T-helper 17 cell (primary cell): ENCODE measurements around the gene PTPRM. TPM values are rescaled to one million over a fixed set of nuclear protein-coding genes. Genes with fewer than 3 reads are reported as not detected.

ENCODE experiments used
- ATAC-seq: fragments of 150-1000 bp; cut with Tn5 transposase; 2 replicates; pipeline ENCODE4 v1.10.0; 2021; ENCODE audit warnings: mild to moderate bottlenecking, moderate library complexity
- DNase-seq, 3 donors: peaks; one replicate each; pipeline versions ENCODE4 v3.0.0 to v3.0.0-alpha.2; 2020 to 2021
- H3K9me3 ChIP-seq: one replicate; pipeline ENCODE4 v1.7.0; 2013; ENCODE audit warnings: low read length, mild to moderate bottlenecking; ENCODE audit not compliant: control insufficient read depth, poor library complexity, severe bottlenecking
- H3K27ac Mint-ChIP-seq: one replicate; pipeline ENCODE4 v1.8.0; 2022; ENCODE audit warnings: mild to moderate bottlenecking, moderate library complexity, mixed read lengths
- H3K27me3 Mint-ChIP-seq: one replicate; pipeline ENCODE4 v1.8.0; 2022; ENCODE audit warnings: mixed read lengths
- H3K36me3 Mint-ChIP-seq: one replicate; pipeline ENCODE4 v1.8.0; 2022; ENCODE audit warnings: low read depth, mixed read lengths
- H3K4me1 Mint-ChIP-seq: one replicate; pipeline ENCODE4 v1.8.0; 2022; ENCODE audit warnings: mild to moderate bottlenecking, mixed read lengths
- H3K4me3 Mint-ChIP-seq: one replicate; pipeline ENCODE4 v1.8.0; 2022; ENCODE audit warnings: mild to moderate bottlenecking, moderate library complexity, mixed read lengths
- total RNA-seq, 4 donors: library from RNA in 2 of 4; stranded (reverse) in 2 of 4; gene quantifications; one replicate each; pipeline ENCODE4 v1.2.3 and lab custom pipeline; 2022 to 2026

Gene PTPRM
- total RNA-seq, 2 donors from 2014 or later, result 25.6 to 44.8 TPM

DNA sequence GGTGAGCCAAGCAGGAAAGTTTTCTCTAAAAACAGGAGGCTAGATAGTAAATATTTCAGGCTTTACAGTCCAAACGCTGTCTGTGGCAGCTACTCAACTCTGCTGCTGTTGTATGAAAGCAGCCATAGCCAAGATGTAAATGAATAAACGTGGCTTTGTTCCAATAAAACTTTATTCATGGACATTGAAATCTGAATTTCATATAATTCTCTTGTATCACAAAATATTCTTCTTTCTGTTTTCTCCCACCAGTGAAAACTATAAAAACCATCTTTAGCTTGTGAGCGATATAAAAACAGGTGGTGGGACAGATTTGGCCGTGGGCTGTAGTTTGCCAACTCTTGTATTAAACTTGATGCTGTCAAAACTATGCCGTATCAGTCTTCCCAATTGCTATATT lies 333.0 kb downstream of the PTPRM start:
- Mint-ChIP-seq H3K27me3 (no peaks in the 10 kb centered on the region), H3K4me3 (no peak overlapping the region), H3K4me1 (no peaks in the 10 kb centered on the region), H3K27ac (no peak overlapping the region), H3K36me3 (no peaks in the 10 kb centered on the region)
- DNase-seq (no peak), ATAC-seq (no peak)
- no peaks in the 10 kb centered on the region for H3K9me3 ChIP-seq

GRCh38 chr18:7901657-7902056 lies 334.5 kb downstream of the PTPRM start:
- Mint-ChIP-seq H3K4me1 (no peaks in the 10 kb centered on the region), H3K36me3 (no peaks in the 10 kb centered on the region), H3K27ac (no peak overlapping the region), H3K27me3 (no peaks in the 10 kb centered on the region), H3K4me3 (no peak overlapping the region)
- DNase-seq, result no peak
- H3K9me3 ChIP-seq, result no peaks in the 10 kb centered on the region
- no peak for ATAC-seq

GRCh38 chr18:7902399-7902839 lies 335.3 kb downstream of the PTPRM start:
- H3K27me3 Mint-ChIP-seq, result no peaks in the 10 kb centered on the region
- H3K4me1 Mint-ChIP-seq, result no peaks in the 10 kb centered on the region

DNA sequence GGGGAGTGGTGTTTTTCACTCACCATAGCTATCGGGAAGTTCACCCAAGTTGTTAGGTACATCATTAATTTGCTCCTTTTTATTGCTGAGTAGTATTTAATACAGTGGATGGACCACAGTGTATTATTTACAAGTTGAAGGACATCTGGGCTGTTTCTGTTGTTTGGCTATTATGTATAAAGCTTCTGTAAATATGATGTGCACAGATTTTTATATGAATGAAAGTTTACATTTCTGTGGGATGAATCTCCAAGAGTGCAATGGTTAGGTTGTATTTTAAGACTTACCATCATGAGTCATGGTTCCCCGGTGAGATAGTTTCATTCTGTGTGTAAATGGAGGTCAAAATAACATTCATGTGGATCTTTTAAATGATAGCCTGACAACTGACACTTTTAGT lies 337.4 kb downstream of the PTPRM start:
- no peaks in the 10 kb centered on the region for H3K36me3 Mint-ChIP-seq
- H3K27me3 Mint-ChIP-seq, result no peaks in the 10 kb centered on the region
- H3K4me3 Mint-ChIP-seq, result no peak overlapping the region
- ATAC-seq (no peak), DNase-seq (no peak)
- H3K4me1 Mint-ChIP-seq, result no peaks in the 10 kb centered on the region
- no peak overlapping the region for H3K27ac Mint-ChIP-seq
- no peaks in the 10 kb centered on the region for H3K9me3 ChIP-seq

More at GRCh38 chr18:7902399-7902839, 335.3 kb downstream of the PTPRM start:
- H3K27ac Mint-ChIP-seq, result no peak overlapping the region
- no peak overlapping the region for H3K4me3 Mint-ChIP-seq
- no peaks in the 10 kb centered on the region for H3K9me3 ChIP-seq
- H3K36me3 Mint-ChIP-seq, result no peaks in the 10 kb centered on the region
- ATAC-seq (no peak), DNase-seq (no peak)

DNA sequence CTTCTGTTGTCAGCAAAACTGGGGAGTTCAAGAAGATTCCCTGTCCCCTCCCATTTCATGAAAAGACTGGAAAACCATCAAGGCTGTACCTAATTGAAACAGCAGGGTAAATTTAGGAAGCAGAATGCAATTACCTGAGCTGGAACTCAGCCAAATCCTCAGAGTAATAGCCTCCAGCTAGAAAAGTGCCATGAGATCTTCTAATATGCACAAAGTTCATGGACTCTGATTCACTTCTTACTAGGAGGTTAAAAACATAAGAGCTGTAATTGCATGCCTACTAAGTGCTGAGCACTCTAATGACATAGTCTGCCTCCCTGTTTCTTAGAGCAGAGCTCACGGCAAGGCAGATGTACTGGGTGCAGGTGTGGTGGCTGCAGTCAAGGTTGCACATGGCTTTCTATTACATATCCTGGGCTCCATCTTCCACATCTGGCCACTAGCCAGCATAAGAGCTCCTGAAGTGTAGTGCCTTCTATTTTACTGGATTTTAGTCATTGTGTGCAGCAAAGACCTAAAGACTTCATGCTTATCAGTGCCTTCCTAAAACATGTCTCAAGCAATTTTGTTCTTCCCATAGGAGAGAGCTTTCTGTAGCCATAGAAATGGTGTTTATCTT lies 341.7 kb downstream of the PTPRM start:
- DNase-seq (no peak), ATAC-seq (no peak)
- no peaks in the 10 kb centered on the region for H3K9me3 ChIP-seq
- Mint-ChIP-seq H3K4me3 (no peak overlapping the region), H3K27ac (no peak overlapping the region), H3K4me1 (no peaks in the 10 kb centered on the region), H3K27me3 (no peaks in the 10 kb centered on the region), H3K36me3 (no peaks in the 10 kb centered on the region)

DNA sequence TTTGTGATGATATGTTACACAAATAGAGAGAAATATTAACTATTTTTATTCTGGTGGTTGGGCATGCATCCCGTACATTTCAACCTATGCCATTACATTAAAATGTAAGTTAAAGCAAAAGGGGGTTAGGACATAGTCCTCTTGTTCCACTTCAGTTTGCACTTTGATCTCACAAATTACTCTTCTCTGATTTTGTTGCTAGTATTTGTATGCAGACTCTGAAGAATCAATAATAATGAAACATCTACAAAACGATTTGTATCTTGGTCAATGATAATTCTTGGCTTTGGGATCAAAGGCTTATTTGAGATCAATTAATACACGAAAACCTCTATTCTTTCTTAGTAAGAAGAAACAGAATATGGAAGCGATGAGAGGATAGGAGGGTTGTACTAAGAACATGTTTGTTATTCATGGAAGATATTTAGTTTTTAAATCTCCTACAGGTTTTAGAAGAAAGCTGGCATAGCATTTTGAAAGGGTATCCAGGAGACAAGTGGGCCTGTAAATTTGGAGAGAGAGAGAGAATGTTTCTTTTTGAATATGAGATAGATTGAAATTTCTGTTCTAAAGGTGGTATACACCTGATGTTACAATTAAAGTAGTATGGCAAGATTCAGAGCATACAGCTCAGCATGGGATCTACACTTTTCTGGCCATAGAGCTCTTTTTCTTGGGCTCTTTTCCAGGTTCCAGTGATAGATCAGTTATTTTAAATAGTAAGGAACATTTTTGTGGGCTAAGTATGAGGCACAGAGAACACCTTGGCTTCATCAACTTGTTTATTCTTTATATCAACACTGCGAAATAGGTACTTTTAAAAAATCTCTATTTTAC lies 347.9 kb downstream of the PTPRM start:
- H3K9me3 ChIP-seq, result no peaks in the 10 kb centered on the region
- no peak overlapping the region for H3K27ac Mint-ChIP-seq
- no peak overlapping the region for H3K4me3 Mint-ChIP-seq
- no peaks in the 10 kb centered on the region for H3K36me3 Mint-ChIP-seq
- H3K27me3 Mint-ChIP-seq, result no peaks in the 10 kb centered on the region
- no peaks in the 10 kb centered on the region for H3K4me1 Mint-ChIP-seq
- ATAC-seq (no peak), DNase-seq (no peak)

DNA sequence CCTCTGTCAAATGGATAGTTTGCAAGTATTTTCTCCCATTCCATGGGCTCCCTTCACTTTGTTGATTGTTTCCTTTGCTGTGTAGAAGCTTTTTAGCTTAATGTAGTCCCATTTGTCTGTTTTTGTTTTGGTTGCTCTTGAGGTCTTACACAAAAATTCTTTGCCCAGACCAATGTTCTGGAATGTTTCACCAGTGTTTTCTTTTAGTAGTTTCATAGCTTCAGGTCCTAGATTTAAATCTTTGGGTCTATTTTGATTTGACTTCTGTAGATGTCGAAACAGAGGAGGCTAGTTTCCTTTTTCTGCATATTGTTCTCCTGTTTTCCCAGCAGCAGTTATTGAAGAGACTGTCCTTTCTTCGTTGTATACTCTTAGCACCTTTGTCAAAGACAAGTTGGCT lies 351.6 kb downstream of the PTPRM start:
- Mint-ChIP-seq H3K27ac (no peak overlapping the region), H3K4me3 (no peak overlapping the region), H3K4me1 (no peaks in the 10 kb centered on the region), H3K36me3 (no peaks in the 10 kb centered on the region), H3K27me3 (no peaks in the 10 kb centered on the region)
- H3K9me3 ChIP-seq, result no peaks in the 10 kb centered on the region
- ATAC-seq (no peak), DNase-seq (no peak)

DNA sequence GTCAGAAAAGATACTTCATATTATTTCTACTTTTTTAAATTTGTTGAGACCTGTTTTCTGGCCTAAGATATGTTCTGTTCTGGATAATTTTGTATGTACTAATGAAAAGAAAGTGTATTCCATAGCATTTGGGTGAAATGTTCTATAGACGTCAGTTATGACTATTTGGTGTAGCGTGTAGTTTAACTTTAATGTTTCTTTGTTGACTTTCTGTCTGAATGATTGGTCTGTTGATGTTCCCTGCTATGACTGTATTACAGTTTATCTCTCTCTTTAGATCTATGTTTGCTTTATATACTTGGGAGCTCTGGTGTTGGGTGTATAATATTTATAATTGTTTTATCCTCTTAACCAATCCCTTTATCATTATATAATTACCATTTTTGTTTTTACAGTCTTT lies 352.4 kb downstream of the PTPRM start:
- DNase-seq (no peak), ATAC-seq (no peak)
- Mint-ChIP-seq H3K4me1 (no peaks in the 10 kb centered on the region), H3K27me3 (no peaks in the 10 kb centered on the region), H3K36me3 (no peaks in the 10 kb centered on the region), H3K27ac (no peak overlapping the region), H3K4me3 (no peak overlapping the region)
- H3K9me3 ChIP-seq, result no peaks in the 10 kb centered on the region

DNA sequence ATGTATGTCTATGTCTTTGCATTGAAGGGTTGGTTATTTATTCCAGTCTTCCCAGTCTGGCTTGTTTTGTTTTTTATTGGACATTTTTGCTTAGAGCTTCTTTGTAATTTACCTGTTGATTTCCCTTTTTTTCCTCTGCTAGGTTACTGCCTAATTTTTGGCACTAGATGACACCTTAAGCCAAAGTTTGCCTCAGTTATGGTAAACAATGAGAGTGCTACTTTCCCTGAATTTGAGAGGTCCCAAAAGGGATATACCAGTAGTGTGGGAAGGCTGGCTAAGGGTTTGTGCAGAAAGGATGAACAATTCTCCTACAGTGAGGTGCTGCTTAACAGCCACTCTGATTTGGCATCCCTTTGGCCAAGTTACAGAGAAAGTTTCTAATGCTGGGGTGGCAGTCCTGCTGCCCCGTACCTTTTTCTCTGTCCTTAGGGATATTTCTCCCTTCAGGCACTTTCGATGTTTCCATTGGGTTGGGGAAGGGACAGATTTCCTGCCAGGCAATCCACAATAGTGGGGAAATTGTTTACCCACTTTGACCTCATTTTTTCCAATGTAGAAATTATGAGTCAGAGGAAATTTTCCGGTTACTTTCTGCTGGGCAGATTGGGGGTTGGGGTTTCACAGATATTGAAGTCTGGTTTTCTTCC lies 354.9 kb downstream of the PTPRM start:
- Mint-ChIP-seq H3K27ac (no peak overlapping the region), H3K36me3 (no peaks in the 10 kb centered on the region), H3K27me3 (no peaks in the 10 kb centered on the region), H3K4me1 (no peaks in the 10 kb centered on the region), H3K4me3 (no peak overlapping the region)
- H3K9me3 ChIP-seq, result no peaks in the 10 kb centered on the region
- no peak for DNase-seq
- ATAC-seq, result no peak

- ATAC-seq, result no peak
- H3K4me3 Mint-ChIP-seq, result no peak overlapping the region
- no peaks in the 10 kb centered on the region for H3K36me3 Mint-ChIP-seq
- no peak for DNase-seq
- no peaks in the 10 kb centered on the region for H3K9me3 ChIP-seq
- H3K4me1 Mint-ChIP-seq, result no peaks in the 10 kb centered on the region
- no peaks in the 10 kb centered on the region for H3K27me3 Mint-ChIP-seq
- H3K27ac Mint-ChIP-seq, result no peak overlapping the region
Observed at GRCh38 chr18:7923105-7923504, 356.0 kb downstream of the PTPRM start.

DNA sequence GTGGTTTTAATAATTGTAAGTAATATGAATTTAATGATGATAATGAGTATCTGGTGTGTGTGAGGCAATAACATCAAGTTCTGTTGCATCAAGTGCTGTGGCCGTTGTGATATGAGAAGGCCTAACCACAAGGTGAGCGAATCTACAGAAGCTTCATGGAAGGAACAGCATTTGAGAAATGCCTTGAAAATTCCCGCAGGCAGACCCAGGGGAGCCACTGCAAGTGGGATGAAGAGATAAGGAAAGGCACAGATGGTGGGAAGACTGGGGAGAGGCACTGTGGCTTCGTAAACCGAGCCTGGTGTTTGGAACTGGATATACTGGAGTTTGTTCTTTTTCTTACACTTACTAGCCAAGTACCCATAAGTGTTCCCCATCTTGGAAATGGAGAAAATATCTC lies 357.5 kb downstream of the PTPRM start:
- Mint-ChIP-seq H3K27me3 (no peaks in the 10 kb centered on the region), H3K36me3 (no peaks in the 10 kb centered on the region), H3K27ac (no peak overlapping the region), H3K4me1 (no peaks in the 10 kb centered on the region), H3K4me3 (no peak overlapping the region)
- ATAC-seq (no peak), DNase-seq (no peak)
- H3K9me3 ChIP-seq, result no peaks in the 10 kb centered on the region

DNA sequence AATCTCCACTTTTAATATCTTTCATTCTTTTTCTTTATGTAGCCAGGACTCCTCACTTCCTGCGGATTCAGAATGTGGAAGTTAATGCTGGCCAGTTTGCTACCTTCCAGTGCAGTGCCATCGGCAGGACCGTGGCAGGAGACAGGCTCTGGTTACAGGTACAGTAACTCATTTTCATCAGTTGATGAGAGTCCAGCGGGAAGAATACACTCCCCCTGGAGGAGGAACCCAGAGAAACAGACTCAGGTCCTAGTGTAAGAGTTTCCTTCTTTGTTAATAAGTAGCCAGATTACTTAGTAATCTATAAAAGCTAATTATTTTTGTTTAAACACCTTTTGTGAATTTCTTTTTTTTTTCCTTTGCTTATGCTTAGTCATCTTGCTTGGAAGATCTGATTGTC lies 359.4 kb downstream of the PTPRM start:
- H3K27me3 Mint-ChIP-seq, result no peaks in the 10 kb centered on the region
- H3K36me3 Mint-ChIP-seq, result no peaks in the 10 kb centered on the region
- ATAC-seq (no peak), DNase-seq (no peak)
- H3K4me3 Mint-ChIP-seq, result no peak overlapping the region
- H3K4me1 Mint-ChIP-seq, result no peaks in the 10 kb centered on the region
- no peaks in the 10 kb centered on the region for H3K9me3 ChIP-seq
- no peak overlapping the region for H3K27ac Mint-ChIP-seq

- ATAC-seq (no peak), DNase-seq (no peak)
- H3K9me3 ChIP-seq, result no peaks in the 10 kb centered on the region
- no peaks in the 10 kb centered on the region for H3K36me3 Mint-ChIP-seq
- H3K4me3 Mint-ChIP-seq, result no peak overlapping the region
- H3K27ac Mint-ChIP-seq, result no peak overlapping the region
- no peaks in the 10 kb centered on the region for H3K27me3 Mint-ChIP-seq
- no peaks in the 10 kb centered on the region for H3K4me1 Mint-ChIP-seq
Observed at GRCh38 chr18:7927119-7927518, 360.0 kb downstream of the PTPRM start.
